COLO668 (cell line): ENCODE measurements around the gene ZKSCAN3.
"Not testable (repeated sequence)": the region's sequence is repeated elsewhere in the genome, so short reads cannot be mapped to it uniquely, and the experiment has no call there.

Source experiments
- DNase-seq: peaks from one replicate; lab custom pipeline; 2025; ENCODE audit not compliant: unreplicated experiment; lab: John Stamatoyannopoulos, UW

Gene ZKSCAN3

DNA sequence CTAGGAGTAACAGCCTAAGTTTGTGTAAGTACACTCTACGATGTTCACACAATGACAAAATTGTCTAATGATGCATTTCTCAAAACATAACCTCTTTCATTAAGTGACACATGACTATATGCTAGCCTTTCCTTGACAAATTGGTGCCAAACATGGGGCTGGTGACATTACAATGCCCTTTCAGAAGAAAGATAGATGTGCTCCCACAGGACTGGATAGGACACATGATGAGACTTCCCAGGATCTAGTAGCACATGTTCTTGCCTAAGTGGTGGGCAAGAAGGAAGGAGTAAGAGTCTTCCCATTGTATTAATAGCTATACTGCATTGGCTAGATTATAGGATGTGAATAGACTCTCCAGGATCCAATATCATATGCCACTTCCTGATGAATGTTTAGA is 21.5 kb downstream of the ZKSCAN3 start:
- no peak for DNase-seq

DNA sequence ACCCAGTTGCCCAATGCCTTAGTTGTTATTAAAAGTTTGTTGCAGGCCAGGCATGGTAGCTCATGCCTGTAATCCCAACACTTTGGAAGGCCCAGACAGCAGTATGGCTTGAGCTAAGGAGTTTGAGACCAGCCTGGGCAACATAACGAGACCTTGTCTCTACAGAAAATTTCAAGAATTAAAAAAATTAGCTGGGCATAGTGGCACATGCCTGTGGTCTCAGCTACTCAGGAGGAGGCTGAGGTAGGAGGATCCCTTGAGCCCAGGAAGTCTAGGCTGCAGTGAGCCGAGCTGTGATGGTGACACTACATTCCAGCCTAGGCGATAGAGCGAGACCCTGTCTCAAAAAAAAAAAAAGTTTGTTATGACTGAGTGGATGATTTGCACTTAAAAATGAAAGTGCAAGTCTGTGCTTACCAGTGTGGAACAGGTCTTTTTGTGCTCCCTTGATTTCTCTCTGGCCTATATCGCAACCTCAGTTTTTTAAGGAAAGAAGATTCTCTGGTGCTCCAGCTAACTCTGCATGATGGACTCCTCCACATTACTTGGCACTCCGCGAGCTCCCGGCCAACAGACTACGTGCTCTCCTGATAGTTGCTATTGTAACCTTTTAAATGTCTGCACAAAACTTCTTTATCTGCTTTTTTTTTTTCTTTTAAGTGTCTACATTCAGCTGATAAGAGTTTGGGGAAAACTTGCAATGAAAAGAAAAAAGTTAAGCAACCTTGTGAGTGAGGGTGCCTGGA is 22.1 kb downstream of the ZKSCAN3 start:
- no peak for DNase-seq

DNA sequence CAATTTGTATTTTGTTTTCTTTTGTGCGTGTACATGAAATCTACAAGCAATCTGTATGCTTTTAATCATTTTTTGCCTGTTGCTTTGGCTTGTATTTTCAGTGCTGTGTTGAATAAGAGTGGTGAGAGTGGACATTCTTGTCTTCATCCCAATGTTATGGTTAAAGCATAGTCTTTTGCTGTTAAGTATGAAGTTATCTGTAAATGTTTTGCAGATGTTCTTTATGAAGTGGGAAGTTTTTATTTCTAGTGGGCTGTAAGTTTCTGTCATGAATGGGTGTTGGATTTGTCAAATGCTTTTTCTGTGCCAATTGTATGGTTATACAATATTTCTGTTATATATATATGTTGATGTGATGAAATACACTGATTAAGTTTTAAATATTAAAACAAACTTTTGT is 24.2 kb downstream of the ZKSCAN3 start:
- no peak for DNase-seq

DNA sequence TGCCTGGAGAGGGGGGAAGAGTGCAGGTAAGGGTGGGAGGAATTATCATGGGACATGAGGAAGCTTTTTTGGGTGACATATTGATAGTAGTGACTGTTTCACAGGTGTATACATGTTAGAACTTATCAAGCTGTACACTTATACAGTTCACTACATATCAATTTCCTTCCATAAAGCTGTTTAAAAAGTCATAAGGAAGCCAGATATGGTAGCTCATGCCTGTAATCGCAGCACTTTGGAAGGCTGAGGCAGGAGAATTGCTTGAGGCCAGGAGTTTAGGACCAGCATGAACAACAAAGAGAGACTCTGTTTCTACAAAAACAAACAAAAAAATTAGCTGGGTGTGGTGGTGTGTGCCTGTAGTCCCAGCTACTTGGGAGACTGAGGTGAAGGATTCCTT is 28.1 kb downstream of the ZKSCAN3 start:
- DNase-seq: no peak

DNA sequence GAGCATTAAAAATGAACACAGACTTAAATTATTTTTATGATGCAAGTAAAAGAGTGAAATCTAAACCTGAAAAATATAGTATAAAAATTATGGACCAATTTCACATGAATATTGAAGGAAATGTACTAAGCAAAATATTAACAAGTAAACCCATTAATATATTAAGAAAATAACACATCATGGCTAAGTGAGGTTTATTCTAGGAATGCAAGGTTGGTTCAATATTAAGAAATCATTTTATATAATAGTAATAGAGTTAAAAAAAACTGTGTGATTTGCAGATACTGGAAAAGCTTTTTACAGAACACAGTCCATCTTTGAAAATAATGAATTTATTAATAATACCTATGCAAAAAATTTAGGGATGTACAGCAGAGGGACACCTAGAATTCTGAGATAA is 28.9 kb downstream of the ZKSCAN3 start:
- no peak for DNase-seq

DNA sequence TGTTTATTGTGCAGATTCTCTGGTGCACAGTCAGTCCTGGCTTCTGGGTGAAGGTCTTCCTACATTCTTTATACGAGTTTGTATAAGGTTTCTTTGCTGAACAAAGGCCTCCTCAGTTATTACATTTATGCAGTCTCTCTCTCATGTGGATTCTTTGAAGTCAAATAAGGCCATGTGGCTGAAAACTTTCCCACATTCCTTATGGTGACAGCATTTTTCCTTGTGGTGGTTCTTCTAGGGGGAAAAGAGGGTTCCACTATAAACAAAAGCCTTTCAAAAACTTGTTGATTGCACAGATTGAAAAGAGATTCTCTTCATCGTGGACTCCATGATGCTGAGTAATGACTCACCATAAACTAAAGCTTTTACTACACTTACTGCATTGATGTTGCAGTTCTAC is 30.6 kb downstream of the ZKSCAN3 start:
- no peak for DNase-seq

DNA sequence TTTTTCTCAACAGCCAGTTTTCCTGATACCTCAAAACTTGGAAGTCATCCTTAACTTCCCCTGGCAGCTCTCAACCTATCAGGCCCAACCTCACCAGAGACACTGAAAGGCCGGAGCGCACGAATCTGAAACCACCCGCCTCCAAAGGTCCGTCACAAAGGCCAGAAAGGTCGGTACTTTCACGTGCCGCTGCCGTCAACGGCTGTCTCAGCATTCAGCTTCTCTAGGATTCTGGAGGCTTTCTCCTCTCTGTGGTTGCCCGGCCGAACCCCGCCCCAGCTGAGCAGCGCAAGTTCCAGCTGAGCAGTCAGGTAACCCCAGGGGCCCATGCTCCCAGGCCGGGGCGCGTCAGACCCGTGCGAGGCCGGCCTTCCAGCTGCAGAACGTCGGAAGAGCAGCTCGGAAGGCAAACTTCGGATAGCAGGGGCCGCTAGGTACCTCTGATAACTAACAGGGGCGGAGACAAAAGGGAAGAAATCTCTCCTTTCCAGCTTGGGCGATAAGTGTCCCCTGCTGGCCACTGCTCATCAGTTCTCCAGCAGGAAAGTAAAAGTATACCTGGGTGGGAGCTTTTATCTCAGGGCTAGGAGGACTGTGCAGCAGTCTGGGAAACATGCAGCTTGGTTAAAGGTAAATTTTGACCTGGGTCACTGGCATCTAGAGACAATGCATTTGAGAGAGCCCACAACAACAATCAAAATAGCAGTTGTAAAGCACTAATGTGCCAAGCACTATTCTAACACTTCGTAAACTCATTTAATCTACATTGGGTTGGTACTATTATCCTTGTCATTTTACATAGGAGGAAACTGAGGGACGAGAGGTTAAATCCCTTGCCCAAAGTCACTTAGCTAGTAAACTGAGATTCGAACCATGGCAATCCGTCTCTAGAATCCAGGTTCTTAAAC is 33.7 kb downstream of the ZKSCAN3 start:
- peak; percentile 79 for DNase-seq

DNA sequence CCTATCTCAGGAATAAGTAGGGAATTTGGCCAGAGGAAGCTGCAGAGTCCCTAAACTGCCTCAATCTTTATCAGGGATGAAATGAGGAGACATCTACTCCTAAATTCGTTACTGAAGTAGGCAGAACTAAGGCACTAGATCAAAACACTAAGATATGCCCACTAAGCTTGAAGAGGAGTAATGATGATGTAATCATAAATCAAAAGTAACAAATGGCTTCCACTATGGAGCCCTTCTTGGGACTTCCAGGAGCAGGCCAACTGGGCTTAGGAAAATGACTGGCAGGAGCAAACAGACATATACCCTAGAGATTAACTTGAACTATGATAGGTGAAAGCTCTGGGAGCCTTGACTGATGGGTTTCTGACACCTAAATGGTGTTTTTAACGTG is 34.4 kb downstream of the ZKSCAN3 start:
- no peak for DNase-seq

DNA sequence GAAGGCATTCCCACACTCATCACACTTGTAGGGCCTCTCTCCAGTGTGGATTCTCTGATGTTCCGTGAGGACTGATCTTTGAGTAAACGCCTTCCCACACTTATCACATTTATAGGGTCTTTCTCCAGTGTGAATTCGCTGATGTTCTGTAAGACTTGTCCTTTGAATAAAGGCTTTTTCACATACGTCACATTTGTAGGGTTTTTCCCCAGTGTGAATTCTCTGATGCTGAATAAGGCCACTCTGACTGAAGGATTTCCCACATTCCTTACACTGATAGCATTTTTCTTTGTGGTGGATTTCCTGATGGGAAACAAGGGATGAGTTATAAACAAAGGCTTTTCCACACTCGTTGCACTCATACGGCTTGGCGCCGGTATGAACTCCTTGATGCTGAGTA is 40.9 kb downstream of the ZKSCAN3 start:
- no peak for DNase-seq

DNA sequence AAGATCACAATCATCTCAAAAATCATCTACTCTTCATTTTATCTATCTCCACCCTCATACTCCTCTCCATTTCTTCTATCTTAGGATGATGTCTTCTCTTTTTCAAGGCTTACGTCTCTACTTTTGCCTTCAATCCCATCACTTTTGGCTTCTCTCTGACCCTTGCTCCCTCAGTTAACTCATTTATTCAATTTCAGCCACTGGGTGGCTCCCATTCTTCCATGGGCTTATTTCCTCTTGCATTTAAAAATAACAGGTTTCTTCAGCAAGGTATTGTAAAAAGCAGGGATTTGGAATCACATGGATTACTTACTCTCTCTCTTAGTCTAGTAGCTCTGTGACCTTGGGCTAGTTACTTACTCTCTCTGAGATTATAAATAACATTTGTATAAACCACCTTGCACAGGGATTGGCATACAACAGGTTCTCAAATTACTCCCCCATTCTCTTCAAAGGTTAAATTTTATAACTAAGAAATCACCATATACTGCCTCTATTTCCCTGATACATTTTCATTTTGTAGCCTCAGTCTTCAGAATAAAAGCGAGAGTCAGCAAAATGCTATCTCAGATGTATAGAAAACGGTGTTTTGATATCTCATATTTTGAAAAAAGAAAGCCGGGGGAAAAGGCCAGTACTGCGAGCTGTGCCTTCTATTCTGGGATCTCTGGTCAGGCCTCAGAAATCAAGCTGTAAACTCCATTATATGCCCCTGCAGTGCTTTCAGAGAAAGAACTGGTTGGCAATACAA is 44.3 kb downstream of the ZKSCAN3 start:
- no peak for DNase-seq

DNA sequence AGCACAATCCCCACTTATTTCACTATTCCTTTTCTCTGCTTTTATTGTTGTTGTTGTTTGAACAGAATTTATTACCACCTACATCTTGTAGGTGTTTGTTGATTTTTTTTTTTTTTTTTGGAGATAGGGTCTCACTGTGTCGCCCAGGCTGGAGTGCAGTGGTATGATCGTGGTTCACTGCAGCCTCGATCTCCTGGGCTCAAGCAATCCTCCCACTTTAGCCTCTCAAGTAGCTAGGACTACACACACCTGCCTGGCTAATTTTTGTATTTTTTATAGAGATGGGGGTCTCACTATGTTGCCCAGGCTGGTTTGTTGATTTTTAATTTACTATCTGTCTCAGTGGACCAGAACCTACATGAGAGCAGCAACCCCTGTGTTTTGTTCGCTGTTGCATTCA is 46.2 kb downstream of the ZKSCAN3 start:
- DNase-seq: no peak

DNA sequence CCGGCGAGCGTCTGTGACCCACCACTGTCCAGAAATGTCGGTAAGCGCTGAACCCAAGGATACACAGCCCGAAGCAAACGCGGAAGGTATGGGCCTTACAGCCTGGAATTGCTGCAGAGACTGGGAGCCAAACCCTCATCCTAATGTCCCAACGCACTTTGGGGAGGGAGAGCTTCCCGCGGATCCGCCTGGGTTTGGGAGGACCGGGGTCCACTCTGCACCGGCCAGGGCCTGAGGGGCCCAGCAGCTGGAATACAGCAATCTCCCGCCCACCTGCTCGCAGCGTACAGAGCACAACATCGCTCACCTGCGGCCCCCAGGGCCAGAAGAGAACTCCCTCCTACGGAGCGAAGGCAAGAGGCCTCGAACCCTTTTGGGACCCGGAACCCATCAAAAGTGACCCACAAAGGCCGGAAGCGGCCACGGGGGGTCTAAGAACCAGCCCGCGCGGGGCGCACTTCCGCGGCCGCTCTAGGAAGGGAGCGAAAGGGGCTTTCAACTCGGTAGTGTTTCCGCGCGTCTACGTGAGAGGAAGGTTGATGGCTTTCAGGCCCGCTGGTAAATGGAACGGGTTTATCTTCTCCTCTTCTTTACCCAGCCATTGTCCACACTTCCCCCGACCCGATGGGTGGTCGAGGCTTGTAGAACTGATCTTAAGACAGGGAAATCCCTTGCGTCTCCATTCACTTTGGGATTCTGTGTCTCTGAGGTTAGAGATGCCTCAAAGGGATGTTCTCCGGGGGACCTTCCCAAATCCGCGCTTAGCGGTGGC is 49.8 kb downstream of the ZKSCAN3 start, which contains the start of gene ZSCAN12:
Gene ZSCAN12 (minus strand): TSS at position 398 of the 772 bp plus-strand sequence. CDS start 1,342 bp downstream, outside the sequence.
- DNase-seq: peak; percentile 78

DNA sequence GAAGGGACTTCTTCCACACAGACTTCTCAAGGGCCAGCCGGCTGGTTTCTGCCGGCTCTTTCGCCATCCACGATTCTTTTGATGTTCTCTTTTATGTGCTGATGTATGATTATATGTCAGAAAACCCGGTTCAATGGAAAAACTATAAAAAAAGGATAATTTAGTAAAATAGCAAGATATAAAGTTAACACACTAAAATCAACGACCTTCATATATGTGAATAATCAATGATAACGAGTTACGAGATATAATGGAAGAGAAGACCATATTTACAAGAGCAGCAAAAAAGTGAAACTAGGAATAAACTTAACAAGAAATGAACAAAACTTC is 50.3 kb downstream of the ZKSCAN3 start:
- no peak for DNase-seq

DNA sequence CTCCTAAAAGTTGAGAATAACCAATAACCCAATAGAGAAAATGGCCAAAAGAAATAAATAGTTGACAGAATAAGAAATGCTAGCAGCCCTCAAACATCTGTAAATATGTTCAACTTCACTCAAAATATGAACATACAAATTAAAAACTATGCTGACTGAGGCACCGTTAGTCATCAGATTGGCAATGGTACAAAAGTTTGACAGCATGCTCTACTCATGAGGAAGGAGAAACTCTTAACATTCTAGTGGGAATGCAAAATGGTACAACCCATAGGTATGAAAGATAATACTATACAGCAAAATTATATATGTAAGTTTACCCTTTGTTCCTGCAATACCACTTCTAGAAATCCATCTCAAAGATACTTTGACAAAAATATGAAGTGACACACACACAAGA is 51.4 kb downstream of the ZKSCAN3 start:
- DNase-seq: no peak

DNA sequence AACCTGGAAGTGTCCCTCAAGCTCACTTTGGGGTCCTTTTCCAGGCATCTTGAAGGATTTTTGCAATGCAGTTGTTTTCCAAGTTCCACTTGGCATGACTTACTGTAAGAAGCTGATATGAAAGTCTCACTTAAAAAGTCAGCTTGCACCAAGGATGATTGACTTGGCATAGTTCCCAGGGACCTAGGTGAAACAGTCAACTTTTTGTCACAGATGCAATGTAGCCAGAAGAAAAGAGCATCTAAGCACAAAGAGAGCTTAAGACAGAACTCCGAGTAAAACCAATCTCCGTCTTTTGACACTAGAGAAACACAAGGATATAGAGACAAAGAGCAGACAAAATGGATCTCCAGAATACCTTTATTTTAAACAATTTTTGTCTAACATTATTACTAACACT is 52.5 kb downstream of the ZKSCAN3 start:
- no peak for DNase-seq

DNA sequence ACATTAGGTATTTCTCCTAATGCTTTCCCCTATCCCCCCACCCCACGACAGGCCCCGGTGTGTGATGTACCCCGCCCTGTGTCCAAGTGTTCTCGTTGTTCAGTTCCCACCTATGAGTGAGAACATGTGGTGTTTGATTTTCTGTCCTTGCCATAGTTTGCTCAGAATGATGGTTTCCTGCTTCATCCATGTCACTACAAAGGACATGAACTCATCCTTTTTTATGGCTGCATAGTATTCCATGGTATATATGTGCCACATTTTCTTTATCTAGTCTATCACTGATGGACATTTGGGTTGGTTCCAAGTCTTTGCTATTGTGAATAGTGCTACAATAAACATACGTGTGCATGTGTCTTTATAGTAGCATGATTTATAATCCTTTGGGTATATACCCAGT is 54.2 kb downstream of the ZKSCAN3 start:
- not testable (repeated sequence) for DNase-seq

DNA sequence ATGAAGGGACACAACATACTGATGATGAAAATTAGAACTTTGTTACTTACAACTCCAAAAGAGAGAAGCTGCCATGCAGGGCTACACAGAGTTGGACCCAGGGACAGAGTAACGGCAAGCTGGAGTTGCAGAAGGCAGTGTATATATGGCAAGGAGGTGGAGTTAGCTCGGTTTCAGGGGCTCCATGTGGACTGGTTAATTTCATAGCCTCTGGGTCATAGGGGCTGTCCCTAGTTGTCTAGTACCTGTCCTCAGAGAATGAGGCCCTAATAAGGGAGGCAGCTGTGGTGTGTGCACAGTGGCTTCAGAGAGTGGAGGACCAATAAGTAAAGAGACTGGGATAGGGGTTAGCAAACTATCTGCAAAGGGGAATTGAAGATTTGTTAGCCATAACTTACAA is 57.7 kb downstream of the ZKSCAN3 start:
- no peak for DNase-seq

DNA sequence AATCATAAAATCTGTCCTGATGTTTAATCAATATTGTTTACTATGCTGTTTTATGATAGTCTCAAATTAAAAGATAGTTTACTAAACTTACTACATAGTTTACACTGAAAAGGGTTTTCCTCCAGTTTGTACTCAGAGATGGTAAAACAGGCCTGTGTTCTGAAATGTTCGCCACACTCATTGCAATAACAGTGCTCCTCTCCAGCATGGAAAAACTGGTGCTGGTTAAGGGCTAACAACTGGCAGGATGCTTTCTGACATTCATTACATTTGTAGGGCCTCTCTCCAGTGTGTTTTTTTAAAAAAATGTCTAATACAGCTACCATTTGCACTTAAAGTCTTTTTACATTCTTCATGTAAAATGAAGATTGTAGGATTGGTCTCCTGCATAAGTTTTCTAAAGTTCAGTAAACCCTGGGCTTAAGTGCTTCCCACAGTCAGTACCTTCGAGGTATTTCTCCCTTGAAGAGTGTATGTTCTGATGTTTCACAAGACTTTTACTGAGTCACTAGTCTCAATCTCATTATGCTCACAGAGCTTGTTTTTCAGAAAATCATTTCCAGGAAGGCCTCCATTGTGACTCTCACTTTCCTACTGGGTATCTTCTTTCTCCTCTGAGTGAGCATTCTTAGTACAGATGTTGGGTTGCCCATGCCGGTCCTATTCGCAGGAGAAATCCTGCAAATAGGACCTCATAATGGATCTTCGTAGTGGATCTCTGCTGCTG is 58.5 kb downstream of the ZKSCAN3 start:
- DNase-seq: no peak

DNA sequence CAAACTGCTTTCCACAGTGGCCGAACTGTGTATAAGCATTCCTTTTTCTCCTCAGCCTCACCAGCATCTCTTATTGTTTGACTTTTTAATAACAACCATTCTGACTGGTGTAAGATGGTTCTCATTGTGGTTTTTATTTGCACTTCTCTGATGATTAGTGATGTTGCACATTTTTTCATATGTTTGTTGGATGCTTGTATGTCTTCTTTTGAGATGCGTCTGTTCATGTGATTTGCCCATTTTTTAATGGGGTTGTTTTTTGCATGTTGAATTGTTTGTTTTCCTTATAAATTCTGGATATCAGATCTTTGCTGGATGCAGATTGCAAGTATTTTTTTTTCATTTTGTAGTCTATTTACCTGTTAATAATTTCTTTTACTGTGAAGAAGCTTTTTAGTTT is 61.0 kb downstream of the ZKSCAN3 start:
- DNase-seq: no peak

DNA sequence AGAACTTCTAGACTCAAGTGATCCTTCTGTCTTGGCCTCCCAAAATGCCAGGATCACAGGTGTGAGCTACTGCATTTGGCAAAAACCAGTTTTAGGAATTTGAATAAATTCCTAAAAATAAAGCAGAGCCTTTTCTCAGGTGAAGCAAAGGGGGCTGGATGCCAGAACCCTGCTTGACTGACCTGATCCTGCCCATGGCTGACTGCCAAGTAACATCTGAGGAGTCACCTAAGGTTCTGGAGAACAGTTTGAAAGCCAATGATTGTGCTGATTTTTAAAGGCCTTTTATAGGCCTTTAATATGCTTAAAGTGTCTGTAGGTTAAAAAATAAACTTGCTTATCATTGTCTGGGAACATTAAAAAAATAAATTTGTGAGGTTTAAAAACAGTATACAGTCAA is 63.9 kb downstream of the ZKSCAN3 start:
- DNase-seq: no peak
